ENCODE results near the gene TRAF2.

TRAF2 gene

DNA sequence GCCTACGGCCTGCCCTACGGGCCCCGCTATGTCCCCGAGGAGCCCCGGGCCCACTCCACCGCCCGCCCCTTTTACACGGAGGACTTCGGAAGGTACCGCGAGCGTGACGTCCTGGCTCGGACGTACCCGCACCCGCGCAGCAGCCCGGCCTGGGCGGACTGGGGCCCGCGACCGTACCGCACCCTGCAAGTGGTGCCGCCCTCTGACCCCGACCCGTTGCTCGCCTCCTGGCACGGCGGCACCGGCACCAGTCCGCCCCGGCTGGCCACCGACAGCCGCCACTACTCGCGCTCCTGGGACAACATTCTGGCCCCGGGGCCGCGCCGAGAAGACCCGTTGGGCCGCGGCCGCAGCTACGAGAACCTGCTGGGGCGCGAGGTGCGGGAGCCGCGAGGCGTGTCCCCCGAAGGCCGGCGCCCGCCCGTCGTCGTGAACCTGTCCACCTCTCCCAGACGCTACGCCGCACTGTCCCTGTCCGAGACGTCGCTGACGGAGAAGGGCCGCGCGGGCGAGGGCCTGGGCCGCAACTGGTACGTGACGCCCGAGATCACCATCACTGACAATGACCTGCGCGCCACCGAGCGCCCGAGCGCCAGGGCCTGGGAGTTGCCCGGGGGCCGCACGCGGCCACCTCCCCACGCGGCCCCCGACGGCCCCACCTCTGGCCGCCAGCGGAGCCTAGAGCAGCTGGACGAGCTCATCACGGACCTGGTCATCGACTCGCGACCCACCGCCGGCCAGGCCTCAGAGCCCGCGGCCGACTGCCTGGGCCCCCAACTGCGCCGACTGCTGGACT, 40.7 kb upstream of the TRAF2 start:
- Histone ChIP-seq H3K27me3 (peaks cover 21 to 47% (median 42%) of the 10 kb centered on the region in 11 experiments), H4K20me1 (peaks cover 10 to 45% (median 30%) of the 10 kb centered on the region in 11 experiments; a peak in 21 of 22 replicates), H3K36me3 (peaks cover 4 to 13% (median 8%) of the 10 kb centered on the region in 11 experiments; a peak in 18 of 22 replicates), H3K9me3 (replicated peaks in 1 of 11) (peaks cover 0 to 22% (median 9%) of the 10 kb centered on the region in 11 experiments; a peak in 12 of 22 replicates), H3K4me1 (peaks cover 33 to 64% (median 55%) of the 10 kb centered on the region in 10 experiments), H3K4me3 (no peak overlapping the region), H3K4me2 (no peak overlapping the region), H3K27ac (no peak overlapping the region), H3K9ac (no peak overlapping the region)
- TF ChIP-seq Cebpa-rat (IDR thresholded peaks at IDR 0.05): no peak

DNA sequence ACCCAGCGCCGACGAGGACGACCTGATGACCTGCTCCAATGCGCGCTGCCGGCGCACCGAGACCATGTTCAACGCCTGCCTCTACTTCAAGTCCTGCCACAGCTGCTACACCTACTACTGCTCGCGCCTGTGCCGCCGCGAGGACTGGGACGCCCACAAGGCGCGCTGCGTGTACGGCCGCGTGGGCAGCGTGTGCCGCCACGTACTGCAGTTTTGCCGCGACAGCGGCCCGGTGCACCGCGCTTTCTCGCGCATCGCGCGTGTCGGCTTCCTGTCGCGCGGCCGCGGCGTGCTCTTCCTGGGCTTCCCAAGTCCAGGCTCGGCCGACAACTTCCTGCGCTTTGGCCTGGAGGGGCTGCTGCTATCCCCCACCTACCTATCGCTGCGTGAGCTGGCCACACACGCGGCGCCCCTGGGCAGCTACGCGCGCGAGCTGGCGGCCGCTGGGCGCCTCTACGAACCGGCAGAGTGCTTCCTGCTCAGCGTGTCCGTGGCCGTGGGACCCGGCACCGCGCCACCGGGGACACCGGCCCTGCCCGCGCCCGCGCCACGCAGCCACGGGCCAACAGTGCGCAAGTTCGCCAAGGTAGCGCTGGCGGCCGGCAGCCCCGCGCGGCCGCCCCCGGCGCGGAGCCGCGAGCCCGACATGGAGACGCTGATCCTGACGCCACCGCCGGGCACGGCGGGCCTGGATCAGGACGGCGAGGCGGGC, 39.8 kb upstream of the TRAF2 start:
- no peak for TF ChIP-seq Cebpa-rat (IDR thresholded peaks at IDR 0.05)
- Histone ChIP-seq H3K27me3 (peaks cover 21 to 47% (median 42%) of the 10 kb centered on the region in 11 experiments), H3K4me2 (peak overlapping the region in 7 of 11 experiments; percentile 9 to 38 (median 24); a peak in 5 of 22 replicates), H4K20me1 (peaks cover 13 to 45% (median 30%) of the 10 kb centered on the region in 11 experiments; a peak in 20 of 22 replicates), H3K9ac (no peak overlapping the region), H3K36me3 (peaks cover 9 to 16% (median 14%) of the 10 kb centered on the region in 11 experiments; a peak in 17 of 22 replicates), H3K27ac (no peak overlapping the region), H3K4me1 (peaks cover 28 to 61% (median 48%) of the 10 kb centered on the region in 10 experiments), H3K4me3 (no peak overlapping the region), H3K9me3 (replicated peaks in 1 of 11) (peaks cover 0 to 22% (median 9%) of the 10 kb centered on the region in 11 experiments; a peak in 12 of 22 replicates)

DNA sequence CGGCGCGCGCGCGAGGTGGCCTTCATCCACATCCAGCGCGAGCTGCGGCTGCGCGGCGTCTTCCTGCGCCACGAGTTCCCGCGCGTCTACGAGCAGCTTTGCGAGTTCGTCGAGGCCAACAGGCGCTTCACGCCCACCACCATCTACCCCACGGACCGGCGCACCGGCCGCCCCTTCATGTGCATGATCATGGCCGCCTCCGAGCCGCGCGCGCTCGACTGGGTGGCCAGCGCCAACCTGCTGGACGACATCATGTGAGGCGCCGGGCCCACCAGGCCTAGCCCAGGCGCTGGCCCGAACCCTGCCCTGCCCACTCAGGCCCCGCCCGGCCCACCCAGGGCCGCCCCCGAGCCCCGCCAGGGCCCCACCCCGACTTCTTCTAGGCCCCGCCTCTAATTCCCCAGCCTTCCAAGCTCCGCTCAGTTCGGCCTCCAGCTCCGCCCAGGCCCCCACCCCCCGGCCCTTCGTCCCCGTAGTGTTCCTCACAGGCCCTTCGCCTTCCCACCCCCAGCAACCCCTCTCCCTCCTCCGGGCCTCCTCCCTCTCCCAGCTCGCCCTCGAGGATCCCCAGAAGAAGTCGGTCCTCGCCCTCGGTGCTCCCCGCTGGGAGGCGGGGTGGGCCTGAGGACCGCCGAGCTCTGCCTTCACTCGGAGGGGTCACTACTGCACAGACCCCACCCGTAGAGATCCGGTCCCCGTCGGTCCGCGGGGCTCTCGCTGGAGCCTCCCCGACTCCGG, 39.1 kb upstream of the TRAF2 start:
- H3K27me3 ChIP-seq: peaks cover 21 to 47% (median 42%) of the 10 kb centered on the region in 11 experiments
- peak overlapping the region; percentile 94 to 100 (median 99) for H3K4me2 ChIP-seq
- H3K4me1 ChIP-seq: peaks cover 21 to 53% (median 40%) of the 10 kb centered on the region in 10 experiments
- H3K9ac ChIP-seq: peak overlapping the region; percentile 68 to 90 (median 81); a peak in 19 of 22 replicates
- H3K27ac ChIP-seq: peak overlapping the region in 4 of 11 experiments; percentile 60 to 86 (median 81); a peak in 4 of 22 replicates
- H4K20me1 ChIP-seq: peaks cover 13 to 42% (median 25%) of the 10 kb centered on the region in 11 experiments; a peak in 20 of 22 replicates
- peaks cover 0 to 22% (median 9%) of the 10 kb centered on the region in 11 experiments; a peak in 12 of 22 replicates for H3K9me3 ChIP-seq (replicated peaks in 1 of 11)
- peaks cover 9 to 24% (median 17%) of the 10 kb centered on the region in 11 experiments; a peak in 17 of 22 replicates for H3K36me3 ChIP-seq
- TF ChIP-seq Cebpa-rat (IDR thresholded peaks at IDR 0.05): no peak
- H3K4me3 ChIP-seq: peak overlapping the region; percentile 61 to 94 (median 72)

DNA sequence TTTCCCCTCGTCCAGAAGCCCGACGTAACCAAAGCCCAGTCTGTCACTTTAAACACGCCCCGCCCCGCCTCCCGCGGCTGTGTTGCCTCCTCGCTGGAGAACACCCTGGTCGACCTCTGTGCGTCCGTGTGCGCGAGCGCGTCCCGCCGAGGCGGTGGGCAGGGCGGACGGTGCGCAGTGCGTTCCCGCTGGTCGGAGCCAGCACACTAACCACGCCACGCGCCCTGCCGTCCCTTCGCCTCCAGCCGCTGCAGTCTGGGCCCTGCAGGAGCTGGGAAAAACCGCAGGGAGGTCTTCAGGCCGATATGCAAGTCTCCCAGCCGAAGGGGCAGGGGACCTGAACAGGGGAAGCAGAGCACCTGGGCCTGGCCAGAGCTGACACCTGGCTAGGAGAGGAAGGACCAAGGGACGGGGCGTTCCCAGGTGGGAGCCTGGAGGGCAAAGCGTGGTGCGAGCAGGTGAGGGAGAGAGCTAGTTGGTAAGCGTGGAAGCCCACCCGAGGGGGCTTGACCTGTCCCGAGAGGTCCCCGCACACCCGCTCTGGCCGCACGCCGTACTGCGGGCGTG, 38.4 kb upstream of the TRAF2 start:
- peaks cover 0 to 22% (median 9%) of the 10 kb centered on the region in 11 experiments; a peak in 12 of 22 replicates for H3K9me3 ChIP-seq (replicated peaks in 1 of 11)
- H3K9ac ChIP-seq: peak overlapping the region; percentile 68 to 90 (median 81)
- peaks cover 21 to 47% (median 42%) of the 10 kb centered on the region in 11 experiments for H3K27me3 ChIP-seq
- H3K4me3 ChIP-seq: peak overlapping the region; percentile 61 to 94 (median 72)
- H3K27ac ChIP-seq: peak overlapping the region; percentile 32 to 86 (median 79); a peak in 21 of 22 replicates
- H3K4me1 ChIP-seq: peaks cover 20 to 48% (median 37%) of the 10 kb centered on the region in 10 experiments
- TF ChIP-seq Cebpa-rat (IDR thresholded peaks at IDR 0.05): no peak
- peak overlapping the region; percentile 94 to 100 (median 99) for H3K4me2 ChIP-seq
- H4K20me1 ChIP-seq: peaks cover 13 to 40% (median 30%) of the 10 kb centered on the region in 11 experiments; a peak in 21 of 22 replicates
- H3K36me3 ChIP-seq: peaks cover 9 to 26% (median 17%) of the 10 kb centered on the region in 11 experiments; a peak in 17 of 22 replicates

DNA sequence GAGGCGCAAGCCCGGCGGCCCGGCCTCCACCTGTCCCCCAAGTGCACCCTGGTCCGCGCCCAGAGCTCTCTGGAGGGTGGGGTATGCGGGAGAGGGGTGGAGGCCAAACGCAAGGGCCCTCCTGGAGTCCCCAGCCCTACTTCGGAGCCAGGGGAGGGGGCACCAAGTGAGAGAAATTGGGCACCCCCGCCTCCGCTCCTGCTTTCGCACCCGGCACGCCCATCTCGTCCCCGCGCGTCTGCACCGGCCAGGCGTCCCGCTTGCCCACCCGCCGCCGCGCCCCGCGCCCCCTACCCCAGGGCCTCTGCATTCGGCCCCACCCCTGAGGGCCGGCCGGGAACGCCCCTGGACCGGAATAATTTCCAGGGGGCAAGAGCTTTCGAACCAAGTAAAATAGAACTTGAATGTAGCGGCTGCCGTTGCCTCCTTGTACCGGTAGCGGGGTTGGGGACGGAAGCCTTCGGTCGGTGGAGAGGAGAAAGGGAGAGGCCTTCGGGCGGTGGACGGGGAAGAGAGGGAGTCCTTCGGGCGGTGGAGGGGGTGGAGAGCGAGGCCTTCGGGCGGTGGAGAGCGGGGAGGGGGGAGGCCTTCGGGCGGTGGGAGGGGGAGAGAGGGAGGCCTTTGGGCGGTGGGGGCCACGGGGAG, 37.8 kb upstream of the TRAF2 start:
- peak overlapping the region; percentile 61 to 94 (median 72) for H3K4me3 ChIP-seq
- peaks cover 9 to 26% (median 17%) of the 10 kb centered on the region in 11 experiments; a peak in 17 of 22 replicates for H3K36me3 ChIP-seq
- H3K27me3 ChIP-seq: peaks cover 21 to 47% (median 42%) of the 10 kb centered on the region in 11 experiments
- peaks cover 0 to 22% (median 9%) of the 10 kb centered on the region in 11 experiments; a peak in 12 of 22 replicates for H3K9me3 ChIP-seq (replicated peaks in 1 of 11)
- peak overlapping the region; percentile 32 to 86 (median 79) for H3K27ac ChIP-seq
- H4K20me1 ChIP-seq: peaks cover 13 to 42% (median 26%) of the 10 kb centered on the region in 11 experiments; a peak in 21 of 22 replicates
- peak overlapping the region; percentile 68 to 90 (median 81) for H3K9ac ChIP-seq
- H3K4me1 ChIP-seq: peaks cover 14 to 47% (median 30%) of the 10 kb centered on the region in 10 experiments
- H3K4me2 ChIP-seq: peak overlapping the region; percentile 94 to 100 (median 99)
- TF ChIP-seq Cebpa-rat (IDR thresholded peaks at IDR 0.05): no peak

DNA sequence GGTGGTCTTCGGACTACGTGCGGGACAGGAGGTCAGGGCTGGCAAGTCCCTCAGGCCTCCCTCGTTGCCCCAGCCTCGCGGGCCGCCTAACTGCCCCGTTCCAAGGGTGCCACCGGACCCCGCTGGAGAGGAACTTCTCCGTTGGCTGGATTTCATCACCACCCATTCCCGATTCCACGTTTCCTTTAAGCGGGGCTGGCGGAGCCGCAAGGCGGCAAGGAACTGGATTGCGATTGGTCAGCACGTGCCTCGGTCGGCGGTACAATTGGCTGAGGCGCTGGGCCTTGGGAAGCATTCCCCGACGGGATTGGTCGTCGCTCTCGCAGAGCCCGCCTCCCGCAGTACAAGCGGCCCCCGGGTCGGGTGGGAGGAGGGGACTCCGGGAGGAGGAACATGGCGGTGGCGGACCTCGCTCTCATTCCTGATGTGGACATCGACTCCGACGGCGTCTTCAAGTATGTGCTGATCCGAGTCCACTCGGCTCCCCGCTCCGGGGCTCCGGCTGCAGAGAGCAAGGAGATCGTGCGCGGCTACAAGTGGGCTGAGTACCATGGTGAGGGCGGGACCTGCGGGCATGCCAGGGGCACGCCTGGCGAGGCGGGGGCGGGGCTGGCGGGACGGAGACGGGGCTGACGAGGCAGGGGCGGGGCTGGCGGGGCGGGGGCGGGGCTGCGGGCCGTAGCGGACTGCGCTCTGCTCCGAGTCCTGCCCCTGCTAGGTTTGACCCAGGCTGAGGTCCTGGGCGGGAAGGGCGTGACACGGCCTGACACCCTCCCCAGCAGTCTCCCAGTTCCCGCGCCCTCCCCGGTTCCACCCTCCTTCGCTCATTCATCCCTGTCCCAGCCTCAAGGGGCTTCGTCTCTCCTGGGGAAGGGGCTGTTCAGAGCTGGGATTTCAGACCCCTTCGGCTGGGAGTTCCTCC, 37.0 kb upstream of the TRAF2 start, which contains the start of gene PHPT1:
TSS of gene PHPT1 (plus strand) at position 372 of the 922 bp plus-strand sequence. CDS start at position 394, 22 bp downstream.
- Histone ChIP-seq H3K9ac (peak within 1 kb of the TSS; percentile 68 to 90 (median 81)), H3K36me3 (peaks cover 9 to 26% (median 17%) of the 10 kb centered on the region in 11 experiments; a peak in 17 of 22 replicates), H3K4me1 (peaks cover 19 to 48% (median 30%) of the 10 kb centered on the region in 10 experiments), H3K27me3 (peaks cover 16 to 40% (median 37%) of the 10 kb centered on the region in 11 experiments), H3K4me3 (peak within 1 kb of the TSS; percentile 61 to 94 (median 72)), H3K9me3 (replicated peaks in 1 of 11) (peaks cover 0 to 22% (median 9%) of the 10 kb centered on the region in 11 experiments; a peak in 12 of 22 replicates), H3K4me2 (peak within 1 kb of the TSS; percentile 96 to 100 (median 99)), H3K27ac (peak within 1 kb of the TSS; percentile 32 to 86 (median 79)), H4K20me1 (peaks cover 13 to 41% (median 24%) of the 10 kb centered on the region in 11 experiments; a peak in 21 of 22 replicates)
- TF ChIP-seq Cebpa-rat (IDR thresholded peaks at IDR 0.05): peak in 4 of 11 experiments; percentile 10 to 42 (median 31); a peak in 1 of 22 replicates
